SK-N-MC (cell line): ENCODE data around the gene HNRNPH1.
"Not testable (repeated sequence)": the region's sequence is repeated elsewhere in the genome, so short reads cannot be mapped to it uniquely, and the experiment has no call there.

Source experiments
- EZH2 ChIP-seq: fragments of 200-600 bp; sonication (generic); IDR thresholded peaks from one replicate; pipeline ENCODE4 v1.6.1; 2017; ENCODE audit warnings: antibody characterized with exemption
- POLR2AphosphoS5 ChIP-seq: IDR thresholded peaks from 2 replicates; pipeline ENCODE4 v1.6.1; 2012; ENCODE audit warnings: mild to moderate bottlenecking, low read depth, low read length, borderline replicate concordance

DNA sequence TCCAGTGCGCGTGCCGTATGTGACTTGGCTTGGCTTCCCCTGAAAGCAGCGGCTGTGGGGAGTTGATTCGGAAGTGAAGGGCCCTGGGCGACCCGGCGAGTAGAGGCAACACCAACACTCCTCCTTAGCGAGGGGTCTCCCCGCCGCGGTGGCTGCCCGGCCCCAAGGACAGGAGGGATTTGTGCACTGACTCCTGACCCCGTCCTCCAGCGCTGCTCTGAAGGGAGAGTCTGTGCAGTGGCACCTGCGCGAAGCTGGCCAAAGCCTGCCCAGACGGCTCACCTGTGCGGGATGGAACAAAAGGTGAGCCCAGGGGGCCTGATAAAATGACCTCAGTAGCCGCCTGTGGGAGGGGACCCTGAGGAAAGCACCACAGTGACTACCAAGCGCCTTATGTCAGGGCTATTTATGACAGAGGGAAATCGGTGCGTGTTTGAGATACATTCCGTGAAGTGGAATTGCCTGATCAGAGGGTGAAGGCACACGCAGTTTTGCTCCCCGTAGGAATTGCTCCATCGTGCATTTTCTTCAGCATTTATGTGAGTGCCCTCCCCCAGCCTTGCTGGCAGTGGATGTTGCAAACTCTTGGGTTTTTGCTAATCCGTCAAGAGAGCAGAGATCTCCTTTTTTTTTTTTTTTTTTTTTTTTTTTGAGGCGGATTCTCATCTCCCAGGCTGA, 34.8 kb upstream of the HNRNPH1 start:
- TF ChIP-seq EZH2, POLR2AphosphoS5: not testable (repeated sequence)
